ENCODE results near the gene FOXE3.

The FOXE3 gene

GRCh38 chr1:47436304-47436978 lies 20.4 kb downstream of the FOXE3 start:
- H3K9ac ChIP-seq (ENCODE audit: low read depth, low read length, poor library complexity) = no peak overlapping the region
- H3K14ac ChIP-seq (ENCODE audit: low read length) = no peak overlapping the region
- H3K9me3 ChIP-seq (replicated peaks in 1 of 2; ENCODE audit: control insufficient read depth in 2 of 2, insufficient read depth in 1 of 2, low read depth in 1 of 2, low read length in 2 of 2) = no peaks in the 10 kb centered on the region
- H3K4me1 ChIP-seq (ENCODE audit: control insufficient read depth in 2 of 2, insufficient read depth in 1 of 2, low read depth in 1 of 2, low read length in 2 of 2) = peaks cover 5 to 12% of the 10 kb centered on the region in 2 donors
- H3K27me3 ChIP-seq (ENCODE audit: control insufficient read depth in 3 of 3, insufficient read depth in 3 of 3, low read depth in 1 of 3, low read length in 3 of 3) = peaks cover 63 to 94% (median 93%) of the 10 kb centered on the region in 3 experiments
- H3K36me3 ChIP-seq (replicated peaks in 1 of 2; ENCODE audit: control insufficient read depth in 2 of 2, insufficient read depth in 2 of 2, low read length in 2 of 2) = no peaks in the 10 kb centered on the region
- no peak overlapping the region for H3K27ac ChIP-seq (replicated peaks; ENCODE audit: low read length)
- no peak overlapping the region for H2BK120ac ChIP-seq (ENCODE audit: low read depth, low read length)
- H2BK15ac ChIP-seq (ENCODE audit: low read length) = peak overlapping the region; percentile 65
- H3K4me3 ChIP-seq (ENCODE audit: low read length in 2 of 2) = peak overlapping the region; percentile 48 to 85
- no peak overlapping the region for H2BK12ac ChIP-seq (ENCODE audit: low read length)
- peak overlapping the region; percentile 43 for H3K4me2 ChIP-seq (ENCODE audit: insufficient read depth, low read length, poor library complexity, severe bottlenecking)
- H2AFZ ChIP-seq (ENCODE audit: low read length) = peak overlapping the region; percentile 95
- H3K23ac ChIP-seq (ENCODE audit: low read depth, low read length, poor library complexity) = no peak overlapping the region
- H2BK5ac ChIP-seq (ENCODE audit: low read length) = no peak overlapping the region
- H2AK5ac ChIP-seq (ENCODE audit: low read depth, low read length) = peak overlapping the region; percentile 1
- H4K8ac ChIP-seq (ENCODE audit: low read depth, low read length) = no peak overlapping the region
- peak; percentile 71 for DNase-seq (ENCODE audit: low spot score)
- H3K4ac ChIP-seq (ENCODE audit: low read length) = no peak overlapping the region
- no peak overlapping the region for H4K91ac ChIP-seq (ENCODE audit: low read depth, low read length, poor library complexity)
- H3K79me1 ChIP-seq (ENCODE audit: low read depth, low read length) = no peaks in the 10 kb centered on the region
- WGBS, 2 donors (ENCODE audit: extremely low coverage in 2 of 2, insufficient read length in 2 of 2, insufficient replicate concordance in 1 of 2) = no CpG with 5 or more reads among the region's 23 CpGs
- no peak overlapping the region for H3K18ac ChIP-seq (ENCODE audit: low read length)

- H3K4me3 ChIP-seq (ENCODE audit: low read length in 2 of 2) = peak overlapping the region; percentile 48 to 85
- H3K4ac ChIP-seq (ENCODE audit: low read length) = no peak overlapping the region
- no peak overlapping the region for H4K8ac ChIP-seq (ENCODE audit: low read depth, low read length)
- H3K23ac ChIP-seq (ENCODE audit: low read depth, low read length, poor library complexity) = peak overlapping the region; percentile 70
- H2BK12ac ChIP-seq (ENCODE audit: low read length) = peak overlapping the region; percentile 32
- no peak for DNase-seq (ENCODE audit: low spot score)
- peaks cover 68 to 94% (median 94%) of the 10 kb centered on the region in 3 experiments for H3K27me3 ChIP-seq (ENCODE audit: control insufficient read depth in 3 of 3, insufficient read depth in 3 of 3, low read depth in 1 of 3, low read length in 3 of 3)
- peak overlapping the region; percentile 10 for H3K14ac ChIP-seq (ENCODE audit: low read length)
- no peaks in the 10 kb centered on the region for H3K79me1 ChIP-seq (ENCODE audit: low read depth, low read length)
- H2AFZ ChIP-seq (ENCODE audit: low read length) = peak overlapping the region; percentile 95
- H4K91ac ChIP-seq (ENCODE audit: low read depth, low read length, poor library complexity) = no peak overlapping the region
- H3K9me3 ChIP-seq (replicated peaks in 1 of 2; ENCODE audit: control insufficient read depth in 2 of 2, insufficient read depth in 1 of 2, low read depth in 1 of 2, low read length in 2 of 2) = peaks cover 0 to 2% of the 10 kb centered on the region in 2 donors
- no peaks in the 10 kb centered on the region for H3K36me3 ChIP-seq (replicated peaks in 1 of 2; ENCODE audit: control insufficient read depth in 2 of 2, insufficient read depth in 2 of 2, low read length in 2 of 2)
- H2BK5ac ChIP-seq (ENCODE audit: low read length) = peak overlapping the region; percentile 56
- peak overlapping the region; percentile 1 for H2AK5ac ChIP-seq (ENCODE audit: low read depth, low read length)
- peak overlapping the region; percentile 74 for H3K9ac ChIP-seq (ENCODE audit: low read depth, low read length, poor library complexity)
- peak overlapping the region; percentile 87 for H3K4me2 ChIP-seq (ENCODE audit: insufficient read depth, low read length, poor library complexity, severe bottlenecking)
- peak overlapping the region; percentile 65 for H2BK15ac ChIP-seq (ENCODE audit: low read length)
- H3K4me1 ChIP-seq (ENCODE audit: control insufficient read depth in 2 of 2, insufficient read depth in 1 of 2, low read depth in 1 of 2, low read length in 2 of 2) = peaks cover 5 to 12% of the 10 kb centered on the region in 2 donors
- peak overlapping the region; percentile 84 for H3K18ac ChIP-seq (ENCODE audit: low read length)
- H2BK120ac ChIP-seq (ENCODE audit: low read depth, low read length) = no peak overlapping the region
- H3K27ac ChIP-seq (replicated peaks; ENCODE audit: low read length) = no peak overlapping the region
- no CpG with 5 or more reads among the region's 46 CpGs for WGBS, 2 donors (ENCODE audit: extremely low coverage in 2 of 2, insufficient read length in 2 of 2, insufficient replicate concordance in 1 of 2)
Observed at GRCh38 chr1:47436979-47437446, 20.9 kb downstream of the FOXE3 start.

GRCh38 chr1:47437447-47438164 lies 21.5 kb downstream of the FOXE3 start, which contains the start of gene FOXD2:
TSS of gene FOXD2 (plus strand) at chr1:47438044. CDS start at chr1:47438136, 92 bp downstream.
- Histone ChIP-seq H3K27ac (replicated peaks; ENCODE audit: low read length) (no peak within 1 kb of the TSS), H3K27me3 (ENCODE audit: control insufficient read depth in 3 of 3, insufficient read depth in 3 of 3, low read depth in 1 of 3, low read length in 3 of 3) (peaks cover 71 to 95% (median 94%) of the 10 kb centered on the region in 3 experiments), H3K36me3 (replicated peaks in 1 of 2; ENCODE audit: control insufficient read depth in 2 of 2, insufficient read depth in 2 of 2, low read length in 2 of 2) (no peaks in the 10 kb centered on the region), H3K4ac (ENCODE audit: low read length) (no peak within 1 kb of the TSS), H3K9me3 (replicated peaks in 1 of 2; ENCODE audit: control insufficient read depth in 2 of 2, insufficient read depth in 1 of 2, low read depth in 1 of 2, low read length in 2 of 2) (peaks cover 0 to 2% of the 10 kb centered on the region in 2 donors), H3K4me2 (ENCODE audit: insufficient read depth, low read length, poor library complexity, severe bottlenecking) (peak within 1 kb of the TSS; percentile 87), H3K9ac (ENCODE audit: low read depth, low read length, poor library complexity) (peak within 1 kb of the TSS; percentile 79), H2BK15ac (ENCODE audit: low read length) (peak within 1 kb of the TSS; percentile 65), H3K4me1 (ENCODE audit: control insufficient read depth in 2 of 2, insufficient read depth in 1 of 2, low read depth in 1 of 2, low read length in 2 of 2) (peaks cover 5 to 11% of the 10 kb centered on the region in 2 donors), H3K14ac (ENCODE audit: low read length) (peak within 1 kb of the TSS; percentile 10), H3K23ac (ENCODE audit: low read depth, low read length, poor library complexity) (peak within 1 kb of the TSS; percentile 75), H4K91ac (ENCODE audit: low read depth, low read length, poor library complexity) (no peak within 1 kb of the TSS), H3K18ac (ENCODE audit: low read length) (peak within 1 kb of the TSS; percentile 84), H2BK5ac (ENCODE audit: low read length) (peak within 1 kb of the TSS; percentile 56), H2AK5ac (ENCODE audit: low read depth, low read length) (peak within 1 kb of the TSS; percentile 1), H4K8ac (ENCODE audit: low read depth, low read length) (no peak within 1 kb of the TSS), H2BK120ac (ENCODE audit: low read depth, low read length) (no peak within 1 kb of the TSS), H3K79me1 (ENCODE audit: low read depth, low read length) (no peaks in the 10 kb centered on the region), H2AFZ (ENCODE audit: low read length) (peak within 1 kb of the TSS; percentile 95), H3K4me3 (ENCODE audit: low read length in 2 of 2) (peak within 1 kb of the TSS; percentile 48 to 85), H2BK12ac (ENCODE audit: low read length) (peak within 1 kb of the TSS; percentile 32)
- WGBS, 2 donors (ENCODE audit: extremely low coverage in 2 of 2, insufficient read length in 2 of 2, insufficient replicate concordance in 1 of 2) = no CpG with 5 or more reads among the region's 80 CpGs
- DNase-seq (ENCODE audit: low spot score) = peak; percentile 88

Data from neuronal stem cell (in vitro differentiated cells).